IPS-20b (cell line): ENCODE results near the gene NUDT5.
A peak's percentile ranks its signal among the peaks of the same experiment; 100 is the strongest.

Experiments
- H3K27ac ChIP-seq: one replicate; pipeline ENCODE4 v1.5.1; 2013; ENCODE audit warnings: low read length
- H3K27me3 ChIP-seq: 2 replicates; pipeline ENCODE4 v1.6.1; 2013; ENCODE audit warnings: mild to moderate bottlenecking, low read length, inconsistent platforms; ENCODE audit not compliant: insufficient read depth
- H3K36me3 ChIP-seq: 2 replicates; pipeline ENCODE4 v1.6.1; 2013; ENCODE audit warnings: low read depth, mild to moderate bottlenecking, inconsistent platforms, low read length, moderate library complexity; ENCODE audit not compliant: insufficient read depth
- H3K4me1 ChIP-seq: 2 replicates; pipeline ENCODE4 v1.6.1; 2013; ENCODE audit warnings: mild to moderate bottlenecking, control low read depth, inconsistent platforms, low read length, moderate library complexity; ENCODE audit not compliant: insufficient read depth
- H3K4me3 ChIP-seq: 2 replicates; pipeline ENCODE4 v1.5.1; 2013; ENCODE audit warnings: mild to moderate bottlenecking, low read length, inconsistent platforms
- H3K9ac ChIP-seq: 2 replicates; pipeline ENCODE4 v1.6.1; 2013; ENCODE audit warnings: low read depth, mild to moderate bottlenecking, inconsistent platforms, low read length, moderate library complexity
- H3K9me3 ChIP-seq: 2 replicates; pipeline ENCODE4 v1.6.1; 2013; ENCODE audit warnings: mild to moderate bottlenecking, low read depth, low read length, inconsistent platforms; ENCODE audit not compliant: insufficient read depth

Gene NUDT5

GRCh38 chr10:12200850-12201249, 5.2 kb upstream of the NUDT5 start:
- Histone ChIP-seq H3K36me3 (peaks cover 67% of the 10 kb centered on the region), H3K4me3 (no peak overlapping the region), H3K9ac (no peak overlapping the region), H3K27me3 (no peaks in the 10 kb centered on the region), H3K27ac (no peak overlapping the region), H3K4me1 (no peaks in the 10 kb centered on the region), H3K9me3 (no peaks in the 10 kb centered on the region)

DNA sequence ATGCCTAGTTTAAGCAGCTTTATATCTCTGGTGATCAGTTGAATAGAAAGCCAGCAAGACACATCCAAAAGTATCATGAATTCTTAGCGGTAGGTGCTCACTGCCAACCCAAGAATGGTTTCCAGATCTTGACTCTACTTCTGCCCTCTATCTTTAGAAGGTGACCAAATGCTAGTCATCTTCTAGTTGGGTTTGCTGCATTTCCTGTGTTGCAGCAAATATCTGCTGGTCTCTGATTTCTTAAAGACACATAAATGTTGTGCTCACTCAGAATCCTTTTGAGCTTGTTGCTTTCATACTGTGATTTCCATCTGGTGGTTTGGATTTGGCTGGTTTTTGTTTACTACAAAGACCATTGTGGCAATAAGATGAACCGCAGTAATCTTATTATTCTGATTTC, 2.5 kb upstream of the NUDT5 start:
- Histone ChIP-seq H3K4me1 (peaks cover 4% of the 10 kb centered on the region; the same call in 1 of the 2 replicates), H3K27me3 (no peaks in the 10 kb centered on the region), H3K36me3 (peaks cover 48% of the 10 kb centered on the region), H3K27ac (no peak overlapping the region), H3K9ac (no peak overlapping the region), H3K4me3 (peak overlapping the region; percentile 37; the same call in 1 of the 2 replicates), H3K9me3 (no peaks in the 10 kb centered on the region)

DNA sequence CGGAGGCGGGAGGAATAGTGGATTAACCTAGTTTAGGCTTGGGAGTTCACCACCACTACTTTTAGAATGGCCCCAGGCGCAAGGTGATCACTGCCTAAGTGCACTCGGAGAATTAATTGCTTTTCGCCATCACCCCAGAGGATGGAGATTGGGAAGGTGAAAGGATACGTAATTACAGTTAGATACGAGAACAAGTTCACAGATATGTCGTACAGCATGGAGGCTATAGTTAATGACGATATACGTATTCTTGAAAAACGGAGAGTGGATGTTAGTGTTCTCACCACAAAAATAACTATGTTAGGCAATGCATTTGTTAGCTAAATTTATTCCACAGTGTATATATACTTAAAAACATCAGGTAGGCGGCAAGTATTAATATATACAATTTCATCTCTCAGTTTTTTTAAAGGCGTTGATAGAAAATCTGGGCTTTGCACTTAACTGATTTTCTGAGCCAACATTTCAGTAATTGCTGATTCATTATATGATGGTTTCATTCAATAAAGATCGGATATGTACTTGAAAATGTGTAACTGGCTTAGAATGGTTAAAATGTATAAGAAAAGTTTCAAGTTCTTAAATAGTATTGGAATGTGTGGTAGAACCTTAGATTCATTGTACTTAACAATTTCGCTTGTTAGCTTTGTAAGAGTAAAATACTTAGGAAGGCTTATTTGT, 980 bp upstream of the NUDT5 start:
- peak overlapping the region; percentile 7 for H3K27ac ChIP-seq
- H3K9ac ChIP-seq, result peak overlapping the region; percentile 97
- peak overlapping the region; percentile 98 for H3K4me3 ChIP-seq
- no peaks in the 10 kb centered on the region for H3K27me3 ChIP-seq
- H3K4me1 ChIP-seq, result peaks cover 4% of the 10 kb centered on the region; the same call in 1 of the 2 replicates
- H3K9me3 ChIP-seq, result no peaks in the 10 kb centered on the region
- H3K36me3 ChIP-seq, result peaks cover 45% of the 10 kb centered on the region

GRCh38 chr10:12195281-12195602, 449 bp downstream of the NUDT5 start:
- Histone ChIP-seq H3K27me3 (no peaks in the 10 kb centered on the region), H3K36me3 (peaks cover 39% of the 10 kb centered on the region), H3K9ac (peak overlapping the region; percentile 97), H3K4me1 (peaks cover 4% of the 10 kb centered on the region; the same call in 1 of the 2 replicates), H3K27ac (peak overlapping the region; percentile 50), H3K9me3 (no peaks in the 10 kb centered on the region), H3K4me3 (peak overlapping the region; percentile 98)

- no peaks in the 10 kb centered on the region for H3K9me3 ChIP-seq
- H3K36me3 ChIP-seq, result peaks cover 38% of the 10 kb centered on the region
- H3K4me1 ChIP-seq, result peaks cover 4% of the 10 kb centered on the region; the same call in 1 of the 2 replicates
- H3K27ac ChIP-seq, result peak overlapping the region; percentile 50
- H3K4me3 ChIP-seq, result peak overlapping the region; percentile 98
- H3K27me3 ChIP-seq, result no peaks in the 10 kb centered on the region
- H3K9ac ChIP-seq, result peak overlapping the region; percentile 97
Observed at GRCh38 chr10:12194752-12195271, 879 bp downstream of the NUDT5 start.

GRCh38 chr10:12193193-12193592, 2.5 kb downstream of the NUDT5 start:
- Histone ChIP-seq H3K9ac (no peak overlapping the region), H3K36me3 (peaks cover 22% of the 10 kb centered on the region; the same call in 1 of the 2 replicates), H3K4me1 (peaks cover 4% of the 10 kb centered on the region; the same call in 1 of the 2 replicates), H3K9me3 (no peaks in the 10 kb centered on the region), H3K4me3 (no peak overlapping the region), H3K27me3 (no peaks in the 10 kb centered on the region), H3K27ac (no peak overlapping the region)

- H3K27ac ChIP-seq, result no peak overlapping the region
- H3K36me3 ChIP-seq, result peaks cover 29% of the 10 kb centered on the region
Observed at GRCh38 chr10:12191715-12192114, 4.0 kb downstream of the NUDT5 start.

GRCh38 chr10:12189426-12189825, 6.3 kb downstream of the NUDT5 start:
- no peak overlapping the region for H3K9ac ChIP-seq
- H3K27me3 ChIP-seq, result no peaks in the 10 kb centered on the region
- no peak overlapping the region for H3K27ac ChIP-seq
- H3K4me1 ChIP-seq, result peaks cover 3% of the 10 kb centered on the region; the same call in 1 of the 2 replicates
- no peak overlapping the region for H3K4me3 ChIP-seq
- H3K9me3 ChIP-seq, result no peaks in the 10 kb centered on the region
- peaks cover 48% of the 10 kb centered on the region for H3K36me3 ChIP-seq

More at GRCh38 chr10:12191715-12192114, 4.0 kb downstream of the NUDT5 start:
- no peaks in the 10 kb centered on the region for H3K9me3 ChIP-seq
- H3K9ac ChIP-seq, result no peak overlapping the region
- no peak overlapping the region for H3K4me3 ChIP-seq
- no peaks in the 10 kb centered on the region for H3K27me3 ChIP-seq
- H3K4me1 ChIP-seq, result peaks cover 4% of the 10 kb centered on the region; the same call in 1 of the 2 replicates

DNA sequence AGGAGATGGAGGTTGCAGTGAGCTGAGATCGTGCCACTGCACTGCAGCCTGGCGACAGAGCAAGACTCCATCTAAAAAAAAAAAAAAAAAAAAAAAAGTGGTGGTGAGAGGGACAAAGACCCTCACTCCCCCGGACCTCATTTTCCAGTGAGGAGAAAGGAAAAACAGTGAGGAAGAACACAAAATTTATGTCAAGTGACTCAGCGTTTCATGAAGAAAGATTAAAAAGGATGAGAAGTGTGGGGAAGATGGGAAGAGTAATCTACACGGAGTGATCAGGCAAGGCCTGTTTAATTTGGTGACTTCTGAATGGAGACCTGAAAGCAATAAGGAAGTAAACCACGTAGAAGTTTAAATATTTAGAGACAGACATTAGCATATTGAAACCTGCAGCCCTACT, 7.0 kb downstream of the NUDT5 start:
- Histone ChIP-seq H3K36me3 (peaks cover 50% of the 10 kb centered on the region), H3K27ac (no peak overlapping the region), H3K9ac (no peak overlapping the region; the same call in 1 of the 2 replicates), H3K4me1 (no peaks in the 10 kb centered on the region), H3K27me3 (no peaks in the 10 kb centered on the region), H3K9me3 (no peaks in the 10 kb centered on the region), H3K4me3 (no peak overlapping the region)

DNA sequence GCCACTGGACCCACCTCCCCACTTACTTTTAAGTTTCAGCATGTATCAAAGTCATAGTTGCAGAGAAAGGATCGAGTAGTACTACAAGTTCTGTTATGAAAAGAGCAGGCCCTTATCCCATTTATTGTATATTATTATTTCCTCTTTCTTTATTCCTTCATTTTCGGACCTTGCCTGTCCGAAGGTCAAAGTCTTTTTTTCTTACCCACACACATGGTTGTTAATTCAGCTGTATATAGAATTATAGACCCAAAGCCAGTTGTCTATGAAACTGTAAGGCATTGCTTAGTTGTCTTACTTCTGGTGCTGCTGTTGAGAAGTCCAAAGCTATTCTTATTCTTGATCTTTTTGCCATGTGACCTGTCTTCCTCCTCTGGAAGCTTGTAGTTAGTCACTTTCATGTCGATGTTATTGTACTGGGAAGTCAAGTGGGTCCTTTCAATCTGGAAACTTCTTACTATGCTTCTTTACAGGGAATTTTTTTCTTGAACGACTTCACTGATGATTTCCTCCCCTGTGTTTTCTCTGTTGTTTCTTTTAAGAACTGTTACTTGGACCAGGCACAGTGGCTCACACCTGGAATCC, 8.3 kb downstream of the NUDT5 start:
- no peaks in the 10 kb centered on the region for H3K9me3 ChIP-seq
- no peaks in the 10 kb centered on the region for H3K4me1 ChIP-seq
- H3K4me3 ChIP-seq, result no peak overlapping the region
- no peak overlapping the region for H3K9ac ChIP-seq
- no peak overlapping the region for H3K27ac ChIP-seq
- H3K27me3 ChIP-seq, result no peaks in the 10 kb centered on the region
- peaks cover 48% of the 10 kb centered on the region for H3K36me3 ChIP-seq

- H3K36me3 ChIP-seq, result peaks cover 40% of the 10 kb centered on the region
- no peaks in the 10 kb centered on the region for H3K27me3 ChIP-seq
- no peaks in the 10 kb centered on the region for H3K9me3 ChIP-seq
- H3K27ac ChIP-seq, result no peak overlapping the region
- peaks cover 1% of the 10 kb centered on the region; the same call in 1 of the 2 replicates for H3K4me1 ChIP-seq
- H3K9ac ChIP-seq, result no peak overlapping the region
- H3K4me3 ChIP-seq, result no peak overlapping the region
Observed at GRCh38 chr10:12186323-12186722, 9.4 kb downstream of the NUDT5 start.

- Histone ChIP-seq H3K27ac (no peak overlapping the region), H3K4me3 (no peak overlapping the region), H3K36me3 (peaks cover 48% of the 10 kb centered on the region), H3K27me3 (no peaks in the 10 kb centered on the region), H3K4me1 (peaks cover 21% of the 10 kb centered on the region), H3K9me3 (no peaks in the 10 kb centered on the region), H3K9ac (no peak overlapping the region)
Observed at GRCh38 chr10:12184165-12184564, 11.5 kb downstream of the NUDT5 start.
